Endothelial cell (in vitro differentiated cells): ENCODE results near the gene CYFIP1. TPM values are rescaled to one million over a fixed set of nuclear protein-coding genes. Genes with fewer than 3 reads are reported as not detected.

Experiments used
- DNase-seq: peaks from one replicate; pipeline ENCODE4 v3.0.0; 2021; ENCODE audit warnings: low spot score
- H3K27ac Mint-ChIP-seq: one replicate; pipeline ENCODE4 v1.8.0; 2021; ENCODE audit warnings: mixed read lengths, inconsistent platforms; ENCODE audit not compliant: unreplicated experiment
- H3K27me3 Mint-ChIP-seq: one replicate; pipeline ENCODE4 v1.8.0; 2021; ENCODE audit warnings: mild to moderate bottlenecking, moderate library complexity, mixed read lengths, inconsistent platforms; ENCODE audit not compliant: unreplicated experiment
- H3K36me3 Mint-ChIP-seq: one replicate; pipeline ENCODE4 v1.8.0; 2021; ENCODE audit warnings: mild to moderate bottlenecking, low read depth, mixed read lengths, inconsistent platforms; ENCODE audit not compliant: unreplicated experiment
- H3K4me1 Mint-ChIP-seq: one replicate; pipeline ENCODE4 v1.8.0; 2021; ENCODE audit warnings: mild to moderate bottlenecking, mixed read lengths, inconsistent platforms; ENCODE audit not compliant: unreplicated experiment
- H3K4me3 Mint-ChIP-seq: one replicate; pipeline ENCODE4 v1.8.0; 2021; ENCODE audit warnings: mild to moderate bottlenecking, mixed read lengths, inconsistent platforms; ENCODE audit not compliant: unreplicated experiment
- H3K9me3 Mint-ChIP-seq: one replicate; pipeline ENCODE4 v1.8.0; 2021; ENCODE audit warnings: mixed read lengths, inconsistent platforms; ENCODE audit not compliant: unreplicated experiment
- total RNA-seq: library from RNA; stranded (reverse); fragmentation: NEBNext Ultra II Directional; extraction: Animal tissue kit (Norgen Biotek cat#: 25700); gene quantifications from one replicate; pipeline ENCODE4 v1.2.1, GENCODE V29; 2021; ENCODE audit not compliant: unreplicated experiment
- TF ChIP-seq, protein P1 (sequence below): fragments of 200-600 bp; sonication (generic); IDR thresholded peaks from one replicate; pipeline ENCODE4 v1.5.0; 2021; ENCODE audit warnings: antibody characterized with exemption; ENCODE audit not compliant: unreplicated experiment

Gene CYFIP1
- total RNA-seq, 1 donor from 2014 or later = 154 TPM

DNA sequence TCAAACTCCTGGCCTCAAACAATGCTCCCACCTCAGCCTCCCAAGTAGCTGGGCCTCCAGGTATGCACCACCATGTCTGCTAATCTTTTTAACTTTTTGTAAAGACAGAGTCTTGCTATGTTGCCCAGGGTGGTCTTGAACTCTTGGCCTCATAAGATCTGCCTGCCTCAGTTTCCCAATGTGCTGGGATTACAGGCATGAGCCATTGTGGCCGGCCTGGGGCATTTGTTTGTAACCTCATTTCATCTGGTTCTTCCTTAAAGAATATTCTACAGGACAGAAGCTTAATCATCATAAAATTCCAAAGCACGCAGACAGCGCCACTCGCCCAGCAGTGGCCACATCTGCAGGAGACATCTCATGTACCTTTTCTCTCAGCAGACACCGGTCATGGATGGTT, 23.6 kb upstream of the CYFIP1 start:
- Mint-ChIP-seq H3K36me3 (peaks cover 19% of the 10 kb centered on the region), H3K4me3 (no peak overlapping the region), H3K9me3 (no peaks in the 10 kb centered on the region), H3K27ac (no peak overlapping the region), H3K27me3 (peaks cover 3% of the 10 kb centered on the region), H3K4me1 (no peaks in the 10 kb centered on the region)
- DNase-seq = no peak
- TF ChIP-seq, protein P1, sequence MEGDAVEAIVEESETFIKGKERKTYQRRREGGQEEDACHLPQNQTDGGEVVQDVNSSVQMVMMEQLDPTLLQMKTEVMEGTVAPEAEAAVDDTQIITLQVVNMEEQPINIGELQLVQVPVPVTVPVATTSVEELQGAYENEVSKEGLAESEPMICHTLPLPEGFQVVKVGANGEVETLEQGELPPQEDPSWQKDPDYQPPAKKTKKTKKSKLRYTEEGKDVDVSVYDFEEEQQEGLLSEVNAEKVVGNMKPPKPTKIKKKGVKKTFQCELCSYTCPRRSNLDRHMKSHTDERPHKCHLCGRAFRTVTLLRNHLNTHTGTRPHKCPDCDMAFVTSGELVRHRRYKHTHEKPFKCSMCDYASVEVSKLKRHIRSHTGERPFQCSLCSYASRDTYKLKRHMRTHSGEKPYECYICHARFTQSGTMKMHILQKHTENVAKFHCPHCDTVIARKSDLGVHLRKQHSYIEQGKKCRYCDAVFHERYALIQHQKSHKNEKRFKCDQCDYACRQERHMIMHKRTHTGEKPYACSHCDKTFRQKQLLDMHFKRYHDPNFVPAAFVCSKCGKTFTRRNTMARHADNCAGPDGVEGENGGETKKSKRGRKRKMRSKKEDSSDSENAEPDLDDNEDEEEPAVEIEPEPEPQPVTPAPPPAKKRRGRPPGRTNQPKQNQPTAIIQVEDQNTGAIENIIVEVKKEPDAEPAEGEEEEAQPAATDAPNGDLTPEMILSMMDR = no peak

DNA sequence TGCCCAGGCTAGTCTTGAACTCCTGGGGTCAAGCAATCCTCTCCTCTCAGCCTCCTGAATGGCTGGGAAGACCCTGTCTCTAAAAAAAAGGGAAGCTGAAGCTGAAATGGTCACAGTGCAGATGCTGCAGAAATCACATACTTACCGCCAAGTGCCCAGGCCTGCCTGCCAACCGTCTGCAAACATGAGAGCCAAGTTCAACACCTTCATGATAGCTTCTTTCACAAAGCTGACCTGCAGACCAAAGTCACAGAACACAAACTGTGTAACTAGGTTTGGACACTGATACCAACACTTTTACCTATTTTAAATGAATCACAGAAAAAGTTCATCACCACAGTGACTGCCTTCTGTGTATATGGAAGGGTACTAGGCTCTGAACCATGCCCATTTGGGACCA, 22.8 kb upstream of the CYFIP1 start:
- peaks cover 6% of the 10 kb centered on the region for H3K27me3 Mint-ChIP-seq
- TF ChIP-seq, protein P1 = no peak
- no peak overlapping the region for H3K4me3 Mint-ChIP-seq
- no peak overlapping the region for H3K27ac Mint-ChIP-seq
- peaks cover 19% of the 10 kb centered on the region for H3K36me3 Mint-ChIP-seq
- H3K4me1 Mint-ChIP-seq = no peaks in the 10 kb centered on the region
- no peak for DNase-seq
- H3K9me3 Mint-ChIP-seq = no peaks in the 10 kb centered on the region

DNA sequence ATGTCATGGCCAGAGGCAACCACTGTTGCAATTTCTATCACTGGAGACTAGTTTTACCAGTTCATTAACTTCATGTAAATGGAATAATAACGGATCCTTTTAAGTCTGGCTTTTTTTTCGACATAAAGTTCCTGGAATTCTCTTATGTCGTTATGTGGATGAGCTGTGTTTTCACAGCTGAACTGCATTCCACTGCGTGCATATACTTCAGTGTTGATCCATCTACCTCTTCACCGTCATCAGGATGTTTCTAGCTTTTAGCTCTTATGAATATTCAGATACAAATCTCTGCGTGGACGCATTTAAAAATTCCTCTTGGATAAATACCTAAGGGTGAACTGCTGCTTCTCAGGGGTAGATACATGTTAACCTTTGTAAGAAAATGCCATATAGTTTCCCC, 15.6 kb upstream of the CYFIP1 start:
- Mint-ChIP-seq H3K36me3 (peaks cover 4% of the 10 kb centered on the region), H3K27ac (no peak overlapping the region), H3K4me1 (no peaks in the 10 kb centered on the region), H3K4me3 (no peak overlapping the region), H3K27me3 (peaks cover 3% of the 10 kb centered on the region), H3K9me3 (no peaks in the 10 kb centered on the region)
- TF ChIP-seq, protein P1 = no peak
- DNase-seq = no peak

DNA sequence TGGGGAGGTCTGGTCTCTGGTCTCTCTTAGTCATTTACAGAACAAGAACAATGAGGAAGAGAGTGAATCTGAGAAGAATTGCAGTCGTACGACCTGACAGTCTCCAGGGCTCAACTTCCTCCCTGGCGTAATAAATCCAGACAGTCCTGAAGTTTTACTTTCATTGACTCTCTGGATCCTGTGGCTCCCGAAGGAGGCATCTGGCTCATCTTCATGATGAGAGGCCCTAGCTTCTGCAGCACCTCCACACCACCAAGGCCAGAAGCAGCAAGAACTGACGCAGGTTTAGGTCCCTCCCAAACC, 11.8 kb upstream of the CYFIP1 start:
- DNase-seq = no peak
- Mint-ChIP-seq H3K36me3 (peaks cover 4% of the 10 kb centered on the region), H3K9me3 (no peaks in the 10 kb centered on the region), H3K4me1 (peaks cover 6% of the 10 kb centered on the region), H3K27ac (no peak overlapping the region), H3K27me3 (no peaks in the 10 kb centered on the region), H3K4me3 (no peak overlapping the region)
- TF ChIP-seq, protein P1 = no peak

DNA sequence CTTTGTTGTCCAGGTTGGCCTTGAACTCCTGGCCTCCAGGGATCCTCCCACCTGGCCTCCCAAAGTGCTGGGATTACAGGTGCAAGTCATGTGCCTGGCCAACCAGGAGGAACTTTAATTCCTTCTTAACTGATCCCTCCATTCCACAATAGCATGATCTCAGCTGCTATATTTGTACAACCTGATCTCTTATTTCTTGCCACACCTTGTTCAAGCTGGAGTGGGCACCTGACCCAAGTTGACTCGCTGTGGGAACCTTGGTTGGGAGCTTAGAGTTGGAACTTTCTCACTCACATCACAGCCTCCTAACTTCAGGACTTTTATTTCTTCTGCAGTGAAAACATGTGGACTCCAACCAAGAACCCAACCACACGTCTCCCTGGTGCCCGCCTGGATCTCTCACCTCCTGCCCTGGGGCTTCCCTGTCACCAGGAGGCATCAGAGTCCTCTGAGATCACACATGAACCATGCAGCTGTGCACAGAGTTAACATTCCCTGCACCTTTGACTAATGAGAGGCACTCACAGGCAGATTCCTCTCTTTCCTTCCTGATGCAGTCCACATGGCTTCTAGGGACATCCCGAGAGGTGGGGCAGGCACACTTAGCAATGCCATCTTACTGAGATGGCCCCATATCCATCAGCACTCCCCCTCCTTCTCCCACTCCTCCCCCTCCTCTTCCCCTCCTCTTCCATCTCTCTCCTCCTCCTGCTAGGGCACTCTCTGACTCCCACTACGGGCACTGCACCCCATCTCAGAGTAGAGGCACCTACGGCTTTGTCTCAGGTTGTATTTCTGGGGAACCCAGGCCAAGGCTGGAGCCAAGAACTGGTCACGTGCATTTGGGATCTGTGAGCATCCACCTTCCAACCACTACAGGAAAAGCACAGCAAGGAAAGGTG, 9.7 kb upstream of the CYFIP1 start:
- no peak for DNase-seq
- Mint-ChIP-seq H3K4me1 (peaks cover 6% of the 10 kb centered on the region), H3K27ac (no peak overlapping the region), H3K27me3 (no peaks in the 10 kb centered on the region), H3K9me3 (no peaks in the 10 kb centered on the region), H3K36me3 (peaks cover 4% of the 10 kb centered on the region), H3K4me3 (no peak overlapping the region)
- TF ChIP-seq, protein P1 = no peak
